HepG2 (cell line): Measurements from ENCODE around the gene CATSPER2.
"Not testable (repeated sequence)": the region's sequence is repeated elsewhere in the genome, so short reads cannot be mapped to it uniquely, and the experiment has no call there.

ENCODE experiments used
- CHD2 ChIP-seq: IDR thresholded peaks from 2 replicates; pipeline ENCODE4 v1.6.1; 2011; ENCODE audit warnings: low read depth, low read length, improper control_type of control experiment
- EZH2 ChIP-seq: conservative IDR thresholded peaks from 2 replicates; pipeline ENCODE4 v1.6.1; 2012; ENCODE audit warnings: mild to moderate bottlenecking, low read depth, low read length, moderate library complexity
- RFX5 ChIP-seq: IDR thresholded peaks from 2 replicates; pipeline ENCODE4 v1.6.1; 2011; ENCODE audit warnings: low read depth, low read length, improper control_type of control experiment
- RXRA ChIP-seq: sonication (generic); formaldehyde crosslinking; IDR thresholded peaks from 2 replicates; pipeline ENCODE4 v1.5.1; 2020; ENCODE audit warnings: missing genetic modification reagents
- TAF15 ChIP-seq: fragments of 200-400 bp; formaldehyde crosslinking; IDR thresholded peaks from one replicate; pipeline ENCODE4 v1.6.1; 2018; ENCODE audit warnings: mild to moderate bottlenecking, low read depth, low read length; ENCODE audit not compliant: poor library complexity, severe bottlenecking
- TGIF2 ChIP-seq: IDR thresholded peaks from 2 replicates; pipeline ENCODE4 v1.6.1; 2016; ENCODE audit warnings: control low read depth, missing compliant biosample characterization
- ZNF605 ChIP-seq: sonication (generic); formaldehyde crosslinking; IDR thresholded peaks from 2 replicates; pipeline ENCODE4 v1.8.0; 2022; ENCODE audit warnings: mild to moderate bottlenecking, missing genetic modification reagents
- TF ChIP-seq, protein P1 (sequence below): sonication (generic); formaldehyde crosslinking; IDR thresholded peaks from 2 replicates; pipeline ENCODE4 v1.5.0; 2020; ENCODE audit warnings: mild to moderate bottlenecking, missing genetic modification reagents, moderate library complexity
- TF ChIP-seq, protein P2 (sequence below): sonication (generic); formaldehyde crosslinking; IDR thresholded peaks from 2 replicates; pipeline ENCODE4 v1.8.0; 2022; ENCODE audit warnings: low read depth, missing genetic modification reagents
- TF ChIP-seq, protein P3 (sequence below): sonication (generic); formaldehyde crosslinking; IDR thresholded peaks from 2 replicates; pipeline ENCODE4 v1.4.0; 2020; ENCODE audit warnings: missing genetic modification reagents

DNA sequence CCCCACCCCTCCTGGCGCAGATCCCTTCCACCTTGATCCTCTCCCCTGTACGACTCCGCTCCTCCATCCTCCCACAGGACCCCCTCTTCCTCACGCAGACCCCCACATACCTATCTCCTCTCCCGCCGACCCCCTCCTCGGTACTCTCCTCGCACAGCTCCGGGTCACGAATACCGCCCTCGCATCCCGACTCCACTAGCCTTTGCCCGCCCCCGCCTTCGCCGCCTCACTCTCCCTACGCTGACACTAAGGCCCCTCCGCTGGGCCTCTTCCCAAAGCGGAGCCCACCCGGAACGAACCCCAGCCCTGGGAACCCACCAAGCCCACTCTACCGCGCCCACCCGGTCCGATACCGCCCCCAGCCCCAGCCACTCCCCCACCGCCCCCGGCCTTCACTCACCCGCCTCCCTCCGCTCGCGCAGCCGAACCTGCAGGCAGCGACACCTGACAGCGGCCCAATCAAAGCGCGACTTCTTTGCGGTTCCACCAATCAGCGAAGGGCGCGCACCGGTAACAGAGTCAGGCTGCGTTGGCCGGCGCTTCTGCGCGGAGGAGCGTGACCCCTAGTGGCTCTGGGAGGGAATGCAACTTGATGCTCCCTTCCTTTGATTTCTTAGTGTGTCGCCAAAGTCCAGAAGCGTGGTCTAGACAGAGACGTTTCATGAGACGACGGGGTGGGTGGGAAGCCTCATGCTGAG is 41.1 kb upstream of the CATSPER2 start:
- TF ChIP-seq EZH2; RFX5; TAF15; ZNF605 (CRISPR knock-in tag); CHD2; TGIF2; RXRA (CRISPR knock-in tag): not testable (repeated sequence)
- TF ChIP-seq, protein P1, sequence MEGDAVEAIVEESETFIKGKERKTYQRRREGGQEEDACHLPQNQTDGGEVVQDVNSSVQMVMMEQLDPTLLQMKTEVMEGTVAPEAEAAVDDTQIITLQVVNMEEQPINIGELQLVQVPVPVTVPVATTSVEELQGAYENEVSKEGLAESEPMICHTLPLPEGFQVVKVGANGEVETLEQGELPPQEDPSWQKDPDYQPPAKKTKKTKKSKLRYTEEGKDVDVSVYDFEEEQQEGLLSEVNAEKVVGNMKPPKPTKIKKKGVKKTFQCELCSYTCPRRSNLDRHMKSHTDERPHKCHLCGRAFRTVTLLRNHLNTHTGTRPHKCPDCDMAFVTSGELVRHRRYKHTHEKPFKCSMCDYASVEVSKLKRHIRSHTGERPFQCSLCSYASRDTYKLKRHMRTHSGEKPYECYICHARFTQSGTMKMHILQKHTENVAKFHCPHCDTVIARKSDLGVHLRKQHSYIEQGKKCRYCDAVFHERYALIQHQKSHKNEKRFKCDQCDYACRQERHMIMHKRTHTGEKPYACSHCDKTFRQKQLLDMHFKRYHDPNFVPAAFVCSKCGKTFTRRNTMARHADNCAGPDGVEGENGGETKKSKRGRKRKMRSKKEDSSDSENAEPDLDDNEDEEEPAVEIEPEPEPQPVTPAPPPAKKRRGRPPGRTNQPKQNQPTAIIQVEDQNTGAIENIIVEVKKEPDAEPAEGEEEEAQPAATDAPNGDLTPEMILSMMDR (CRISPR knock-in tag), result not testable (repeated sequence)
- TF ChIP-seq, protein P2, sequence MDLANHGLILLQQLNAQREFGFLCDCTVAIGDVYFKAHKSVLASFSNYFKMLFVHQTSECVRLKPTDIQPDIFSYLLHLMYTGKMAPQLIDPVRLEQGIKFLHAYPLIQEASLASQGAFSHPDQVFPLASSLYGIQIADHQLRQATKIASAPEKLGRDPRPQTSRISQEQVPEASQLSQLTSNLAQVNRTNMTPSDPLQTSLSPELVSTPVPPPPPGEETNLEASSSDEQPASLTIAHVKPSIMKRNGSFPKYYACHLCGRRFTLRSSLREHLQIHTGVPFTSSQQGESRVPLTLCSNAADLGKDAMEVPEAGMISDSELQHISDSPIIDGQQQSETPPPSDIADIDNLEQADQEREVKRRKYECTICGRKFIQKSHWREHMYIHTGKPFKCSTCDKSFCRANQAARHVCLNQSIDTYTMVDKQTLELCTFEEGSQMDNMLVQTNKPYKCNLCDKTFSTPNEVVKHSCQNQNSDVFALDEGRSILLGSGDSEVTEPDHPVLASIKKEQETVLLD (CRISPR knock-in tag), result not testable (repeated sequence)
- TF ChIP-seq, protein P3, sequence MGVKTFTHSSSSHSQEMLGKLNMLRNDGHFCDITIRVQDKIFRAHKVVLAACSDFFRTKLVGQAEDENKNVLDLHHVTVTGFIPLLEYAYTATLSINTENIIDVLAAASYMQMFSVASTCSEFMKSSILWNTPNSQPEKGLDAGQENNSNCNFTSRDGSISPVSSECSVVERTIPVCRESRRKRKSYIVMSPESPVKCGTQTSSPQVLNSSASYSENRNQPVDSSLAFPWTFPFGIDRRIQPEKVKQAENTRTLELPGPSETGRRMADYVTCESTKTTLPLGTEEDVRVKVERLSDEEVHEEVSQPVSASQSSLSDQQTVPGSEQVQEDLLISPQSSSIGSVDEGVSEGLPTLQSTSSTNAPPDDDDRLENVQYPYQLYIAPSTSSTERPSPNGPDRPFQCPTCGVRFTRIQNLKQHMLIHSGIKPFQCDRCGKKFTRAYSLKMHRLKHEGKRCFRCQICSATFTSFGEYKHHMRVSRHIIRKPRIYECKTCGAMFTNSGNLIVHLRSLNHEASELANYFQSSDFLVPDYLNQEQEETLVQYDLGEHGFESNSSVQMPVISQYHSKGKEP (CRISPR knock-in tag), result not testable (repeated sequence)
